Vagina (tissue), 2 donors: ENCODE data around the gene KLHL29.

ENCODE experiments used
- CTCF ChIP-seq, 3 experiments: fragments of 450-650 bp in 2 of 3; fragments of 200-600 bp in 1 of 3; sonication (generic) in 1 of 3; IDR thresholded peaks; one replicate each; pipeline ENCODE4 v1.5.1; 2017 to 2019; ENCODE audit warnings: antibody characterized with exemption in 3 of 3, mild to moderate bottlenecking in 2 of 3, moderate library complexity in 2 of 3
- POLR2A ChIP-seq, 2 donors: fragments of 450-650 bp; IDR thresholded peaks; one replicate each; pipeline ENCODE4 v1.6.1; 2017; ENCODE audit warnings: antibody characterized with exemption in 2 of 2, mild to moderate bottlenecking in 2 of 2, moderate library complexity in 2 of 2
- POLR2AphosphoS5 ChIP-seq, 2 donors: sonication (generic); formaldehyde crosslinking; IDR thresholded peaks; one replicate each; pipeline ENCODE4 v1.9.0; 2017; ENCODE audit warnings: antibody characterized with exemption in 2 of 2, mild to moderate bottlenecking in 2 of 2, low read depth in 1 of 2; ENCODE audit not compliant: insufficient read depth in 1 of 2

- TF ChIP-seq POLR2A (IDR thresholded peaks at IDR 0.05) (no peak), CTCF (IDR thresholded peaks at IDR 0.05) (no peak), POLR2AphosphoS5 (IDR thresholded peaks at IDR 0.05; ENCODE audit: insufficient read depth in 1 of 2, low read depth in 1 of 2) (no peak)
These were observed 244.9 kb downstream of the KLHL29 start for GRCh38 chr2:23629772-23630480.
